CD4-positive, CD25-positive, alpha-beta regulatory T cell (primary cell): ENCODE data around the gene VSX1. TPM values are rescaled to one million over a fixed set of nuclear protein-coding genes. Genes with fewer than 3 reads are reported as not detected.

Experiments
- ATAC-seq, 2 donors: fragments of 150-1000 bp; cut with Tn5 transposase; one replicate each; pipeline ENCODE4 v1.10.0; 2021; ENCODE audit warnings: low read depth in 2 of 2, moderate number of reproducible peaks in 2 of 2, moderate library complexity in 1 of 2
- DNase-seq, 3 donors: peaks; one replicate each; pipeline versions ENCODE4 v3.0.0 to v3.0.0-alpha.2; 2012 to 2022; ENCODE audit warnings: mixed read lengths in 1 of 3
- H3K27ac ChIP-seq: one replicate; pipeline ENCODE4 v1.7.0; 2013; ENCODE audit warnings: mild to moderate bottlenecking, low read length; ENCODE audit not compliant: insufficient read depth, poor library complexity, severe bottlenecking
- H3K27me3 ChIP-seq: one replicate; pipeline ENCODE4 v1.7.0; 2013; ENCODE audit warnings: low read length; ENCODE audit not compliant: control insufficient read depth, insufficient read depth
- H3K36me3 ChIP-seq: one replicate; pipeline ENCODE4 v1.7.0; 2013; ENCODE audit warnings: mild to moderate bottlenecking, low read length, moderate library complexity; ENCODE audit not compliant: control insufficient read depth, insufficient read depth
- H3K4me1 ChIP-seq: 2 replicates; pipeline ENCODE4 v1.7.0; 2013; ENCODE audit warnings: mild to moderate bottlenecking, low read length; ENCODE audit not compliant: insufficient read depth, control insufficient read depth, poor library complexity, severe bottlenecking
- H3K4me3 ChIP-seq: one replicate; pipeline ENCODE4 v1.7.0; 2013; ENCODE audit warnings: low read depth, mild to moderate bottlenecking, low read length, moderate library complexity
- H3K9me3 ChIP-seq, 2 experiments: 1 replicate in 1 of 2; 2 replicates in 1 of 2; pipeline ENCODE4 v1.7.0; 2013; ENCODE audit warnings: low read length in 2 of 2, mild to moderate bottlenecking in 1 of 2, moderate library complexity in 1 of 2; ENCODE audit not compliant: control insufficient read depth in 2 of 2
- H3K27ac Mint-ChIP-seq, 3 donors: one replicate each; pipeline ENCODE4 v1.8.0; 2020 to 2022; ENCODE audit warnings: mild to moderate bottlenecking in 3 of 3, mixed read lengths in 3 of 3, moderate library complexity in 2 of 3
- H3K27me3 Mint-ChIP-seq: one replicate; pipeline ENCODE4 v1.8.0; 2022; ENCODE audit warnings: mild to moderate bottlenecking, mixed read lengths
- H3K36me3 Mint-ChIP-seq: one replicate; pipeline ENCODE4 v1.8.0; 2020; ENCODE audit warnings: mixed read lengths
- H3K4me1 Mint-ChIP-seq, 4 donors: one replicate each; pipeline ENCODE4 v1.8.0; 2020 to 2022; ENCODE audit warnings: mixed read lengths in 4 of 4, mild to moderate bottlenecking in 1 of 4
- H3K4me3 Mint-ChIP-seq, 4 donors: one replicate each; pipeline ENCODE4 v1.8.0; 2020 to 2022; ENCODE audit warnings: mild to moderate bottlenecking in 4 of 4, mixed read lengths in 4 of 4, moderate library complexity in 3 of 4
- H3K9me3 Mint-ChIP-seq, 7 donors: one replicate each; pipeline ENCODE4 v1.8.0; 2020 to 2022; ENCODE audit warnings: mixed read lengths in 7 of 7, mild to moderate bottlenecking in 3 of 7, moderate library complexity in 2 of 7
- polyA plus RNA-seq, 4 donors: library from polyadenylated mRNA; unstranded; fragments of 300-500 nt; fragmentation: Illumina TruSeq; gene quantifications; one replicate each; pipeline ENCODE4 v1.2.3, GENCODE V29; 2021
- total RNA-seq: library from RNA; stranded (reverse); gene quantifications from one replicate; pipeline ENCODE4 v1.2.3, GENCODE V29; 2022

The VSX1 gene
- total and polyA plus RNA-seq, 5 donors from 2014 or later: not detected

DNA sequence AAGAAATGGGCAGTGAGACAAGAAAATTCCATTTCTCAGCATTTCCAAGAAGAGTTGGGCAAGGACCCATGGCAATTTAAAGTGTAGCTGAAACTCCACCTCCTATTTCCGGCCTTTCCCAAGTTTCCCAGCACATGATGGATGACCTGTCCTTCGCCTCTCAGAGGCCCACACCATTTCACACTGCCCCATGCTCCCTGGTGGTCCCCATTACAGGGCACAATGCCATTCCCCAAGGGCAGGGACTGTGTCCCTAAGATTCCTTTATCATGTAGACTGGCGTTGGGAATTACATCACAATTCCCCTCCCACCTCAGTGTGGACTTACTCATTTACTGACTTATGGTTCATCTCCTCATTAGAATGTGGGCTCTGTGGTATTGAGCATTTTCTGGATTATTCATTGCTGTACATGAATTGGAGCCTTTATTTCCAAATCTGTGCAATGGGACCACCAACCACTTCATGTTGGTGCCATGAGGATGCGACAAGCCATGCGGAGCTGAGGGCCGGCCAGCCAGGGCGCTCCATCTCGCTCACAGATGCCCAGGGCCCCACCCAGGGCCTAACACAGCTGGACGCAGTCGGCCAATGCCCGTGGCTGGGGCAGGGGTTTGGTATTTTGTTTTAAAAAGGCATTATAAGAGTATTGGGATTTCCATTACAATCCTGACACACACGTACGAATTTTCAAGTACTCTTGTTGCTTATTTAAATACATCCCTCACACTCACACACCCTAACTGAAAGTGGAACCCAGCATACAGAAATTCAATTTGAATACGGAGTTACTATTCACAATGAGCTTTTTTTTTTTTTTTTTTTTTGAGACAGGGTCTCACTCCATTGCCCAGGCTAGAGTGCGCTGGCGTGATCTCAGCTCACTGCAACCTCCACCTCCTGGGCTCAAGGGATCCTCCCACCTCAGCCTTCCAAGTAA, 29.4 kb downstream of the VSX1 start:
- Mint-ChIP-seq H3K4me3 (peak overlapping the region in 2 of 4 donors; percentile 33 to 51), H3K4me1 (peaks cover 20 to 82% (median 57%) of the 10 kb centered on the region in 4 donors), H3K27ac (peak overlapping the region; percentile 67 to 80 (median 77)), H3K9me3 (peaks cover 0 to 2% (median 0%) of the 10 kb centered on the region in 7 donors), H3K27me3 (no peaks in the 10 kb centered on the region), H3K36me3 (peaks cover 9% of the 10 kb centered on the region)
- H3K9me3 ChIP-seq: no peaks in the 10 kb centered on the region
- H3K4me1 ChIP-seq: peaks cover 37% of the 10 kb centered on the region
- peaks cover 15% of the 10 kb centered on the region for H3K36me3 ChIP-seq
- DNase-seq (no peak), ATAC-seq (no peak)
- H3K27ac ChIP-seq: no peak overlapping the region
- no peaks in the 10 kb centered on the region for H3K27me3 ChIP-seq
- H3K4me3 ChIP-seq: no peak overlapping the region

DNA sequence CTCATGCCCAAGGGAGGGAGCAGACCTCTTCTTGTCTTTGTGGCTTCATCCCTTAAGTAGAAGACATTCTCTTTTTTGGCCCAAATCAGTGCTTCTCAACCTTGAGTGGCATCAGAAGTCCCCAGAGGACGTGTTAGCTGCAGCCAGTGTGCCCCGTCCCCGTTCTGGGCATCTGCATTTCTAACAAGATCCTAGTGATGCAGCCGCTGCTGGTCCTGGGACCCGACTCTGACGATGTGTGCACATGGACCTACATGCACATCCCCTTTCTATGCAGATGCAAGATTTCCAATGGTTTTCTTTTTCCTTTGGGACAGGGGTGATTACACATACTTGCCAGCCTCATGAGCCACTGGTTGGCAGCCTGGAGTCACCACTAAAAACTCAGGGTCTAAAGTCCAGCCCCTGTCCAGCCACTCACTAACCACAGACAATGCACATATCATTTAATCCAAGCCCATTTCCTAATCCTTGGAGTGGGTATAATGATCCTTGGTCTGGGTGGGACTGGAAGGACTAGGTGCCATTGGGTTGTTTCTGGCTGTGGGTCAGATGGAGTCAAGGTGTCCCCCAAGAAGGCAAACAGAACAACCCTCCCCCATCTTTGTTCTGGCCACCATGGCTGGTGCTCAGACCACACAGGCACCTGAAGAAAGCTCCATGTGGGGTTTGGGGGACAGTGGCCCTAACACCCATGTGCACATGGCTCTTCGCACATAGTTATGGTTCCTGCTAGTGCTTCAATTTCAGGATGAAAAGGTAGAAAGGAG, 30.4 kb downstream of the VSX1 start:
- Mint-ChIP-seq H3K4me1 (peaks cover 20 to 79% (median 57%) of the 10 kb centered on the region in 4 donors), H3K27ac (peak overlapping the region; percentile 77 to 92 (median 80)), H3K27me3 (no peaks in the 10 kb centered on the region), H3K36me3 (peaks cover 9% of the 10 kb centered on the region), H3K4me3 (peak overlapping the region in 2 of 4 donors; percentile 27 to 49), H3K9me3 (peaks cover 0 to 2% (median 0%) of the 10 kb centered on the region in 7 donors)
- ATAC-seq (no peak), DNase-seq (no peak)
- Histone ChIP-seq H3K9me3 (no peaks in the 10 kb centered on the region), H3K27ac (no peak overlapping the region), H3K27me3 (no peaks in the 10 kb centered on the region), H3K36me3 (peaks cover 25% of the 10 kb centered on the region), H3K4me3 (no peak overlapping the region), H3K4me1 (peaks cover 30% of the 10 kb centered on the region)

DNA sequence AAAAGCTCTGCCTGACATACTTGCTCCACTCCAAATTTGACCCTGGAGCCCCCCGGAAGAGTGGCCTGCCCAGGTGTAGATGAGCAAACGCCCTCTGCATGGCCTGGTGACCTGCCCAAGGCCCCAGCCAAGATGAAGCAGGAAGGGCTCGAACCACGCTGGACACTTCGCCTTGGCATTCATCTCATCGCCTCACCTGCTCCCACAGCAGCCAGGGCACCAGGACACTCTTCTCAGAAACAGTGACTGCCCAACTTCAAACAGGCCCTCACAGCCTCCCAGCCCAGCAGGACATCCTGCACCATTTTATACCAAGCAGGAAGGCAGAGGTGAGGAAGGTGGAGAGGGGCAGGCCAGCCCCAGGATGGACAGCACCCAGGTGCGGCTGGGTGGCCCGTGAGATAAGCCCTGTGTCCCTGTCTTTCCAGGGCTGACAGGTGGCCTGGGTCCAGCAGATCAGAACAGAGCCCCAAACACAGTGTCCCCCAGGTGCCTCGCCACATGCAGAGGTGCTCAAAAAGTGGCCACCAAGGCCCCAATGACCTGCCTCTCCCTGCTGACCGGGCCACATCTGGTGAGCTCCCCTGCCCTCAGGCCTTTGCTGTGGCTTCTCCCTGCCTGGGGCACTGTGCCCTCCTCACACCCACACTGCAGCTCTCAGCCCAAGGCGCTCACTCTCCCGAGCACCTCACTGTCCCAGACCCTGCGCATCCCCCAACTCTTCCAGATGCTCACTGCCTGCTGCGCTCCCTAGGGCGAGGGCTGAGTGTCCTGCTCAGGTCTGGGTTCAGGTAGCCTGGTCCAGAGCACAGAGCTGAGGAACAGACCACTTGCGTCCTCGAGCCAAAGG, 31.2 kb downstream of the VSX1 start:
- no peaks in the 10 kb centered on the region for H3K9me3 ChIP-seq
- ATAC-seq: no peak
- H3K27me3 ChIP-seq: no peaks in the 10 kb centered on the region
- peak overlapping the region in 1 of 4 donors; percentile 49 for H3K4me3 Mint-ChIP-seq
- peaks cover 29% of the 10 kb centered on the region for H3K36me3 ChIP-seq
- peaks cover 20 to 70% (median 50%) of the 10 kb centered on the region in 4 donors for H3K4me1 Mint-ChIP-seq
- no peak for DNase-seq
- H3K9me3 Mint-ChIP-seq: no peaks in the 10 kb centered on the region
- peaks cover 21% of the 10 kb centered on the region for H3K4me1 ChIP-seq
- peaks cover 9% of the 10 kb centered on the region for H3K36me3 Mint-ChIP-seq
- no peak overlapping the region for H3K27ac ChIP-seq
- peak overlapping the region in 2 of 3 donors; percentile 80 to 92 for H3K27ac Mint-ChIP-seq
- H3K4me3 ChIP-seq: no peak overlapping the region
- no peaks in the 10 kb centered on the region for H3K27me3 Mint-ChIP-seq

DNA sequence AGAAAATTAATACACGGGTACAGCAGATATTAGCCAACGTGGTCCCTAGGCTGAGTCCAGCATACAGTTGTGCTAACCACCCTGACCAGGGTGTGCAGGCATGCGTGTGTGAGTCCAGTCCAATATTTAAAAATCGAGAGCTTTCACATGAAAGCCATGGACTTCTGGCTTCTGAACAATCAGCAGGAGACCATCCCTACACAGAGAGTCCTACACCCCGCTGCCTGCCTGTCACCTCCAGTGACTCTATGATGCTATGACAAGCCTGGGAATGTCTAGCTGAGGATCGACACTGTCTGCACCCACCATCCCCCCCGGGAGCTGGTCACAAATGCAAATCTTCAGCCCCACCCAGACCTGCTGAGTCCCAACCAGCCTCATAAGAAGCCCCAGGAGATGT, 31.9 kb downstream of the VSX1 start:
- H3K4me3 ChIP-seq: no peak overlapping the region
- ATAC-seq (no peak), DNase-seq (no peak)
- Mint-ChIP-seq H3K27me3 (no peaks in the 10 kb centered on the region), H3K4me1 (peaks cover 19 to 66% (median 43%) of the 10 kb centered on the region in 4 donors), H3K4me3 (peak overlapping the region in 1 of 4 donors; percentile 41), H3K27ac (peak overlapping the region in 2 of 3 donors; percentile 75 to 80), H3K9me3 (no peaks in the 10 kb centered on the region), H3K36me3 (peaks cover 8% of the 10 kb centered on the region)
- H3K36me3 ChIP-seq: peaks cover 23% of the 10 kb centered on the region
- H3K9me3 ChIP-seq: no peaks in the 10 kb centered on the region
- no peaks in the 10 kb centered on the region for H3K27me3 ChIP-seq
- no peak overlapping the region for H3K27ac ChIP-seq
- peaks cover 15% of the 10 kb centered on the region for H3K4me1 ChIP-seq

GRCh38 chr20:25049261-25050060, 32.5 kb downstream of the VSX1 start:
- H3K4me3 ChIP-seq: no peak overlapping the region
- H3K27ac Mint-ChIP-seq: peak overlapping the region in 2 of 3 donors; percentile 75 to 78
- no peaks in the 10 kb centered on the region for H3K27me3 ChIP-seq
- peaks cover 3% of the 10 kb centered on the region for H3K36me3 Mint-ChIP-seq
- H3K36me3 ChIP-seq: peaks cover 23% of the 10 kb centered on the region
- no peaks in the 10 kb centered on the region for H3K9me3 ChIP-seq
- H3K4me1 ChIP-seq: peaks cover 15% of the 10 kb centered on the region
- no peak for DNase-seq
- no peak for ATAC-seq
- peaks cover 13 to 60% (median 37%) of the 10 kb centered on the region in 4 donors for H3K4me1 Mint-ChIP-seq
- H3K27me3 Mint-ChIP-seq: no peaks in the 10 kb centered on the region
- no peak overlapping the region for H3K27ac ChIP-seq
- H3K9me3 Mint-ChIP-seq: no peaks in the 10 kb centered on the region
- no peak overlapping the region for H3K4me3 Mint-ChIP-seq

DNA sequence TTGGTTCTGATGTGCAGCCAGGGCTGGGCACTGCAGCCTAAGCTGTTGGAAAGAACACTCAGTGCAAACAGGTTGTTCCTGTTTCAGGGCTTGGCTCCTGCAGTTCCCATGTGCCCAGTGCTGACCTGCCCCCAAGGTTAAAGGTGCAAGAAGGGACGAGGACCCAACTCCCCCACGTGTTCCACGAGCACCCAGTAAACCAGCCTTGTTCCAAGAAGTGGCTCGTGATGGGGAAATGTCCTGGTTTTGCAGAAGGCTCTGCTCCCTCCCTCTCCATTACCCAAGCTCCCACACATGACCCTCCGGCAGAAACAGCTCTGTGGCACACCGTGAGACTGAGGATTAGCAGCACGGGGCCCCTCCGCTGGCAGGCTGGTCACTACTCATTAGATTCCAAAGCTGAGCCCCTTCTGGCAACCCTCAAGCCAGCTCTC, 33.4 kb downstream of the VSX1 start:
- Histone ChIP-seq H3K4me1 (peaks cover 5% of the 10 kb centered on the region), H3K9me3 (no peaks in the 10 kb centered on the region), H3K4me3 (no peak overlapping the region), H3K36me3 (peaks cover 23% of the 10 kb centered on the region), H3K27ac (no peak overlapping the region), H3K27me3 (no peaks in the 10 kb centered on the region)
- peak overlapping the region in 2 of 3 donors; percentile 56 to 78 for H3K27ac Mint-ChIP-seq
- H3K4me3 Mint-ChIP-seq: no peak overlapping the region
- peaks cover 3% of the 10 kb centered on the region for H3K36me3 Mint-ChIP-seq
- H3K4me1 Mint-ChIP-seq: peaks cover 4 to 56% (median 28%) of the 10 kb centered on the region in 4 donors
- no peak for ATAC-seq
- no peaks in the 10 kb centered on the region for H3K9me3 Mint-ChIP-seq
- no peaks in the 10 kb centered on the region for H3K27me3 Mint-ChIP-seq
- DNase-seq: no peak
